ENCODE data around the gene RNF126.

RNF126 gene

DNA sequence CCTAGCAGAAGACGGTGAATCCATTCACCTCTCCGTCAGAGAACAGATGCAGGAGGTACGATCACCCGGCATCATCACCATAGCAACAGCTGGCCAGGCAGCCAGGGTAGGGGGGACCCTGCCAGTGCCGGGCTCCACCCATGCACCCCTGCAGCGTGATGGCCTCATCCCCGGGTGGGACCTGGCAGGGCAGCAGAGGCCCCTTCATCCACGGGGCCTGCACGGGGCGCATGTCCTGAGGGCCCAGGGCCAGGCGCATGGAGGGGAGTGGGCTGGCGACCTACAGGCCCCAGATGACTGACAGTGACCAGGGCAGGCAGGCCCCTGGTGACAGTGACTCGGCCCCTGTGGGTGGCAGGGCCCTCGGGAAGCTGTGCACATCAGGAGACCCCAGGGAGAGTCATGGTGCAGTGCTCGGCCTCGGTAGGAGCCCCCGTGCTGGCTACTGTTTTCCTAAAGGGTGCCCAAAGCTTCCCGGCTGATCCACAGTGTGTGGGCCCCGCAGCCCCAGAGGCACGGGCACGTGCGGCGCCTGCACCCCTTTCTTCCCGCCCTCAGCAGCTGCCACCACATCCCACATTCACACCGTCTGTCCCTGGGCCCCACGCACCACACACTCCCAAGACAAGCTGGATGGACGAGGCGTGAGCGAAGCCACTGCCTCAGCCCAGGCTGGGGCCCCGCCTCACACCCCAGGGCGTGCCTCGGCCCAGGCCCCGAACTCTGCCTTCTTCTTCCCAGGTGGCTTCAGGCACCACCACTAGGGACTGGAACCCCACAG lies 4.8 kb downstream of the RNF126 start:
- H3K4me3 ChIP-seq (replicated peaks; ENCODE audit: low read depth, low read length), result no peak overlapping the region
- no peak for DNase-seq (ENCODE audit: low read depth)
- TF ChIP-seq, protein P1, sequence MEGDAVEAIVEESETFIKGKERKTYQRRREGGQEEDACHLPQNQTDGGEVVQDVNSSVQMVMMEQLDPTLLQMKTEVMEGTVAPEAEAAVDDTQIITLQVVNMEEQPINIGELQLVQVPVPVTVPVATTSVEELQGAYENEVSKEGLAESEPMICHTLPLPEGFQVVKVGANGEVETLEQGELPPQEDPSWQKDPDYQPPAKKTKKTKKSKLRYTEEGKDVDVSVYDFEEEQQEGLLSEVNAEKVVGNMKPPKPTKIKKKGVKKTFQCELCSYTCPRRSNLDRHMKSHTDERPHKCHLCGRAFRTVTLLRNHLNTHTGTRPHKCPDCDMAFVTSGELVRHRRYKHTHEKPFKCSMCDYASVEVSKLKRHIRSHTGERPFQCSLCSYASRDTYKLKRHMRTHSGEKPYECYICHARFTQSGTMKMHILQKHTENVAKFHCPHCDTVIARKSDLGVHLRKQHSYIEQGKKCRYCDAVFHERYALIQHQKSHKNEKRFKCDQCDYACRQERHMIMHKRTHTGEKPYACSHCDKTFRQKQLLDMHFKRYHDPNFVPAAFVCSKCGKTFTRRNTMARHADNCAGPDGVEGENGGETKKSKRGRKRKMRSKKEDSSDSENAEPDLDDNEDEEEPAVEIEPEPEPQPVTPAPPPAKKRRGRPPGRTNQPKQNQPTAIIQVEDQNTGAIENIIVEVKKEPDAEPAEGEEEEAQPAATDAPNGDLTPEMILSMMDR (IDR thresholded peaks at IDR 0.05; ENCODE audit: low read length, missing control alignments), result no peak

DNA sequence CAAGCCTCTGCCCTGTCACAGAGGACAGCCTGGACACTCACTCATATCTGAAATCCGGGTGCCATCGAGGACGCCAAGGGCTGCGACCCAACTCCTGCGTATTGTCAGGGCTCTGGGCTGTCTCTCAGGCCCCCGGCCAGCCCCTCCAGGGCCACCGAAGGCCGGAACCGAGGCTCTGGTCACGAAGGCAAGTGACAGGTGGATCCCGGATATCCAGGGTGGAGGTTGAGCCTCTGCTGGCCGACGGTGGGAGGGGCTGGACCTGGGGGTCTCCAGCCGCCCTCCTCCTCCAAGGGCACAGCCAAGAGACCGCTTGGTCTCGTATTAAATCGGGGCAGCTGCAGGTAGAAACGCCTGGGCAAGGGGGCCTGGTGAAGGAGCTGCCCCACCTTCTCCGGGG lies 5.4 kb downstream of the RNF126 start:
- TF ChIP-seq, protein P1 (IDR thresholded peaks at IDR 0.05; ENCODE audit: low read length, missing control alignments), result no peak
- H3K4me3 ChIP-seq (replicated peaks; ENCODE audit: low read depth, low read length), result no peak overlapping the region
- no peak for DNase-seq (ENCODE audit: low read depth)

DNA sequence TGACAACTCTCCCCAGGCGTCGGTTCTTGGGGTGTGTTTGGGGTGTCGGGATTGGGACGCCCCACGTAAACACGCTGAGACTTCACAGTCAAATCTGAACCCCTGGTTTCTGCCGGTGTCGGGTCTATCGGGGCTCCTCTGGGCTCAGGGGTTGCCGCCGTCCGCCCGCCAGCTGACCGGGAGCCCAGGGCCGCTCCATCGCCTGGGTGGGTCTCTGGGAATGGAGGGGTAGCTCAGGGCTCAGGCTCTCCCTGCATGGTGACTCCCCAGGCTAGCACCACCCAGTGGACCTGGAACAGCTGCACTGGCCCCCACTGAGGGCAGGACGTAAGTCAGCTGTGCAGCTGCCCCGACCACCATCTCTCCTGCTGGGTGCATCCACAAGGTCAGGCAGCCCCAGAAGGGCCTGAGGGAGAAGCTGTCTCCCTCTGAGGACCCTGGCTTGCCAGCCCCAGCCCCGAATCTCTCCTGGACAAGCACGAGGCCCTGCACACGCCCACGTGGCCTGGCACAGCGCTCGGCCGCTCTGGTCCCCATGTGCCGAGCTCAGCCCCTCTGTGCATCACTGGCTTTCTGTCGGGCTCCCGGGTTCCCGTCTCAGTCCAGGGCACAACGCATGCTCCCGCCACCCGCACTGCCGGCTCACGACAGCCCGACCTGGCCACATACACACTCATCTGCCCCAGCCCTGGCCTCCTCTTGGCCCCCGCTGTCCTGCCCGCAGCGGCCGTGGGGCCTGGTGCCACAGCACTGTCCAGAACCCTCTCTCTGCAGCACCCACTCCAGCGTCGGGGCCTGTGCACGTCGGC lies 6.1 kb downstream of the RNF126 start:
- no peak overlapping the region for H3K4me3 ChIP-seq (replicated peaks; ENCODE audit: low read depth, low read length)
- TF ChIP-seq, protein P1 (IDR thresholded peaks at IDR 0.05; ENCODE audit: low read length, missing control alignments), result no peak
- no peak for DNase-seq (ENCODE audit: low read depth)

DNA sequence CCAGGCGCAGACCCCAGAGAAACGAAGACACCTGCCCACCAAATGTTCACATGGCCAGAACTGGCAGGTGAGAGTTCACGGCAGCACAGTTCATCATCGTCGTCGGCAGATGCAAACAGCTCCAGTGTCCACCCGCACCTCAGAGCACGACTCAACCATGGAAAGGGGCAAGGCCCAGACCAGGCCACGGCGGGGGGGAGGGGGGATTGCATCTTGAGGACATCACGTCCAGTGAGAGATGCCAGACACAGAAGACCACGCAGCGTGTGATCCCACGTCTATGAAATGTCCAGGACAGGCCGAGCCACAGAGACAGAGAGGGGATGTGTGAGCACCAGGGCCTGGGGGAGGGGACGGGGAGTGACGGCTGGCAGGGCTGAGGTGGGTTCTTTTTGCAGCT lies 7.3 kb downstream of the RNF126 start:
- no peak for DNase-seq (ENCODE audit: low read depth)
- TF ChIP-seq, protein P1 (IDR thresholded peaks at IDR 0.05; ENCODE audit: low read length, missing control alignments), result no peak
- H3K4me3 ChIP-seq (replicated peaks; ENCODE audit: low read depth, low read length), result no peak overlapping the region

DNA sequence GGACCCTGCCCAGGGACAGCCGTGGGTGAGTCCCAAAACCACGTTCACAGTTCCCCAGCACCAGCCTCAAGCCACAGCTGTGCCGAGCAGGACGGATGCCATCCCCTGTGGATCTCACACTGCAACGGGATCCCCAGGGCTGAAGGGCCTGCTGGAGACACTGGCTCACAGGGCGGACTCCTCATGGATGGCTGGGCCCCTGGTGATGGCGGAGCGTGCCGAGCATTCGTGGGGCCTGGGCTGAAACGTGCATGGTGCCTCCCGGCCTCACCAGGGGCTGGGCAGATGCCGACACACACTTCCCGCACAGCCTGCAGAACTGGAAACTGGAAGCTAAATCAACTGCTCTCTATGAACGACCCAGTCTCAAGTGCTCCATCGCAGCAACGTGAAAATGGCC lies 9.6 kb downstream of the RNF126 start:
- DNase-seq (ENCODE audit: low read depth), result no peak
- TF ChIP-seq, protein P1 (IDR thresholded peaks at IDR 0.05; ENCODE audit: low read length, missing control alignments), result no peak
- no peak overlapping the region for H3K4me3 ChIP-seq (replicated peaks; ENCODE audit: low read depth, low read length)

DNA sequence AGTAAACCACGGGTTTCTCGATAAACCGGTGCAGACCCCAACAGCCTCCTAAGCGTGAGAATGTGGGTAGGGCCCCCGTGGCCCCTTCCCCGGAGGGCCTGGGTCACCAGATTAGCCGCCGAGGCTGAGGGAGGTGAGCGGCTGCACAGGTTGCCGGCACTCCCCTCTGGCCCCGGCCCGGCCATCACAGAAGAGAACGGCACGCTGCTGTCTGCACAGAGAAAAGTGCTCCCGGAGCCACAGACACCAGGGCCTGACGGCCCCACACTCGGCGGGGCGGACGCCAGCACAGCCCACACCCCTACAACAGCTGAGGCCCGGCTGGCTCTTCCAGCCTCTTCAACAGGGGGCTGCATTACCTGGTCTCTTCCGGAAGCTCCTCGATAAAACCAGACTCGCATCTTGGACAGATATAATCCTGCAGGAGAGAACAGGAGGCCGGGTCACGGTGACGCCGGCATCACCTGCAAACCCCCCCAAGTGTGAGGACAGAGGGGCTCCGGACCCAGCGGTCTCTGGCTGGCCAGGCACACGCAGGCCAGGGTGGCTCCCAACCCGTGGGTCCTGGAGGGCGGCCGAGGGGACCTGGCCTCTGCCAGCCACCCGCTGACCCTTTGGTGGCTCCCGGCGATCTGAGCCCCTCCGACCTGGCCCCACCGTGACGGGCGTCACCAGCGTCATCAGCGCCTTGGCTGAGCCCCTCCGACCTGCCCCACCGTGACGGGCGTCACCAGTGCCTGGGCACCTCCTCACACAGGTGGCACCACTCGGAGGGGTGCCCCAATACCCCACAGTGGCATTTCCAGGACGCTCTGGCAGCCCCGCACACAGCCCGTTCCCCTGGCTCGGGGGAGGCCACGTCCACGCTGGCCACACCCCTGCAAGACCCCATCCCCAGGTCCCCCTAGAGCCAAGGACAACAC lies 10.3 kb downstream of the RNF126 start:
- no peak for DNase-seq (ENCODE audit: low read depth)
- TF ChIP-seq, protein P1 (IDR thresholded peaks at IDR 0.05; ENCODE audit: low read length, missing control alignments), result no peak
- H3K4me3 ChIP-seq (replicated peaks; ENCODE audit: low read depth, low read length), result no peak overlapping the region

Data from fibroblast of pulmonary artery (primary cell).